Loucy (cell line): ENCODE results near the gene QPRT.

Source experiments
- H2AFZ ChIP-seq: fragments of 200-600 bp; sonication (generic); 2 replicates; pipeline ENCODE4 v1.6.0; 2016; ENCODE audit warnings: antibody characterized with exemption, mild to moderate bottlenecking, low read length, moderate library complexity
- H3F3A ChIP-seq: fragments of 200-600 bp; 2 replicates; pipeline ENCODE4 v1.6.0; 2016; ENCODE audit warnings: antibody characterized with exemption, low read depth, mild to moderate bottlenecking
- H3K27me3 ChIP-seq: fragments of 200-600 bp; sonication (generic); 2 replicates; pipeline ENCODE4 v1.6.1; 2014; ENCODE audit warnings: low read length, mild to moderate bottlenecking; ENCODE audit not compliant: insufficient read depth, poor library complexity, severe bottlenecking
- H3K36me3 ChIP-seq: fragments of 200-600 bp; sonication (generic); 2 replicates; pipeline ENCODE4 v1.6.1; 2016; ENCODE audit warnings: low read length; ENCODE audit not compliant: insufficient read depth
- H3K4me1 ChIP-seq: fragments of 200-600 bp; sonication (generic); 2 replicates; pipeline ENCODE4 v1.5.1; 2014; ENCODE audit warnings: low read length, mild to moderate bottlenecking; ENCODE audit not compliant: insufficient read depth, poor library complexity, severe bottlenecking
- H3K4me2 ChIP-seq: fragments of 200-600 bp; sonication (generic); 2 replicates; pipeline ENCODE4 v1.6.0; 2014; ENCODE audit warnings: antibody characterized with exemption, low read length, low read depth, mild to moderate bottlenecking; ENCODE audit not compliant: poor library complexity, severe bottlenecking
- H3K4me3 ChIP-seq: fragments of 200-600 bp; sonication (generic); 2 replicates; pipeline ENCODE4 v1.5.1; 2014; ENCODE audit warnings: low read length, mild to moderate bottlenecking, mixed read lengths; ENCODE audit not compliant: poor library complexity, severe bottlenecking
- H3K79me2 ChIP-seq: fragments of 200-600 bp; sonication (generic); 2 replicates; pipeline ENCODE4 v1.6.1; 2014; ENCODE audit warnings: low read length; ENCODE audit not compliant: insufficient read depth
- H3K9ac ChIP-seq: fragments of 200-600 bp; sonication (generic); 2 replicates; pipeline ENCODE4 v1.6.0; 2014; ENCODE audit warnings: mild to moderate bottlenecking, low read depth, low read length, moderate library complexity; ENCODE audit not compliant: poor library complexity, severe bottlenecking
- H3K9me2 ChIP-seq: fragments of 200-600 bp; sonication (generic); replicated peaks from 2 replicates; pipeline ENCODE4 v1.6.1; 2016; ENCODE audit warnings: low read depth, low read length, mixed read lengths
- H3K9me3 ChIP-seq: fragments of 200-600 bp; sonication (generic); 2 replicates; pipeline ENCODE4 v1.6.1; 2014; ENCODE audit warnings: mild to moderate bottlenecking, antibody characterized with exemption, low read length, low read depth; ENCODE audit not compliant: insufficient read depth
- H4K20me1 ChIP-seq: fragments of 200-600 bp; sonication (generic); 2 replicates; pipeline ENCODE4 v1.6.0; 2014; ENCODE audit warnings: antibody characterized with exemption, low read length, mild to moderate bottlenecking; ENCODE audit not compliant: insufficient read depth, poor library complexity, severe bottlenecking
- CTCF ChIP-seq: fragments of 200-600 bp; sonication (generic); conservative IDR thresholded peaks from 2 replicates; pipeline ENCODE4 v1.5.1; 2014; ENCODE audit warnings: mild to moderate bottlenecking, antibody characterized with exemption, low read length
- EZH2phosphoT487 ChIP-seq: fragments of 200-600 bp; IDR thresholded peaks from 2 replicates; pipeline ENCODE4 v1.6.1; 2018; ENCODE audit warnings: antibody characterized with exemption, mild to moderate bottlenecking, moderate library complexity, borderline replicate concordance

The QPRT gene

GRCh38 chr16:29644973-29645693, 33.8 kb upstream of the QPRT start:
- Histone ChIP-seq H3K9me2 (no peaks in the 10 kb centered on the region), H3K79me2 (no peaks in the 10 kb centered on the region), H3K27me3 (no peaks in the 10 kb centered on the region), H4K20me1 (no peaks in the 10 kb centered on the region), H3K9me3 (no peaks in the 10 kb centered on the region), H2AFZ (peak overlapping the region; percentile 77), H3K4me1 (peaks cover 32% of the 10 kb centered on the region), H3K36me3 (no peaks in the 10 kb centered on the region), H3K9ac (no peak overlapping the region), H3F3A (no peaks in the 10 kb centered on the region), H3K4me2 (no peak overlapping the region), H3K4me3 (no peak overlapping the region)
- TF ChIP-seq EZH2phosphoT487, result no peak
- no peak for TF ChIP-seq CTCF

- no peaks in the 10 kb centered on the region for H3K27me3 ChIP-seq
- no peaks in the 10 kb centered on the region for H3K9me3 ChIP-seq
- no peak overlapping the region for H3K4me3 ChIP-seq
- no peaks in the 10 kb centered on the region for H3F3A ChIP-seq
- peak overlapping the region; percentile 77 for H2AFZ ChIP-seq
- H3K79me2 ChIP-seq, result no peaks in the 10 kb centered on the region
- H3K4me1 ChIP-seq, result peaks cover 38% of the 10 kb centered on the region
- no peaks in the 10 kb centered on the region for H4K20me1 ChIP-seq
- H3K4me2 ChIP-seq, result no peak overlapping the region
- H3K9ac ChIP-seq, result no peak overlapping the region
- no peaks in the 10 kb centered on the region for H3K36me3 ChIP-seq
- TF ChIP-seq CTCF, result no peak
- no peak for TF ChIP-seq EZH2phosphoT487
- no peaks in the 10 kb centered on the region for H3K9me2 ChIP-seq
These were observed 33.2 kb upstream of the QPRT start for GRCh38 chr16:29645694-29646187.

- Histone ChIP-seq H3K9me3 (no peaks in the 10 kb centered on the region), H3K4me3 (no peak overlapping the region), H3K4me1 (peaks cover 27% of the 10 kb centered on the region), H3K36me3 (no peaks in the 10 kb centered on the region), H3K9me2 (no peaks in the 10 kb centered on the region), H3F3A (no peaks in the 10 kb centered on the region), H4K20me1 (no peaks in the 10 kb centered on the region), H3K27me3 (no peaks in the 10 kb centered on the region), H3K4me2 (no peak overlapping the region), H3K79me2 (no peaks in the 10 kb centered on the region), H3K9ac (no peak overlapping the region), H2AFZ (no peak overlapping the region)
- no peak for TF ChIP-seq CTCF
These were observed 32.0 kb upstream of the QPRT start for GRCh38 chr16:29646947-29647346.
